HepG2 (cell line): ENCODE measurements around the gene SHISA9. TPM values are rescaled to one million over a fixed set of nuclear protein-coding genes. Genes with fewer than 3 reads are reported as not detected.
A peak's percentile ranks its signal among the peaks of the same experiment; 100 is the strongest.

Source experiments
- ATAC-seq: fragments of 200-7000 bp; cut with Tn5 transposase; 3 replicates; pipeline ENCODE4 v1.9.1; 2020; ENCODE audit warnings: mild to moderate bottlenecking, moderate library complexity
- BruUV-seq: library from RNA; stranded (reverse); fragments of 400-500 nt; replicated peaks from 2 replicates; lab custom pipeline; 2021; lab: Mats Ljungman, UMichigan
- CTCF ChIA-PET: fragments of 300-600 bp; formaldehyde crosslinking; extraction: SDS; loops from one replicate; lab custom pipeline; 2021; ENCODE audit warnings: low total read pairs, inconsistent platforms, low intra/inter-chr PET ratio; lab: Yijun Ruan, JAX
- POLR2A ChIA-PET: fragments of 350-600 bp; sonication (Branson Sonifier 250); formaldehyde crosslinking; loops from one replicate; lab custom pipeline; 2020; ENCODE audit warnings: antibody characterized with exemption, inconsistent platforms; lab: Yijun Ruan, JAX
- DNase-seq: peaks from one replicate; pipeline ENCODE4 v3.0.0-alpha.2; 2015; ENCODE audit warnings: low spot score
- FAIRE-seq: peaks from 3 replicates; lab custom pipeline; 2011; peaks lifted over from hg19 to GRCh38; lab: Jason Lieb, UNC
- H2AFZ ChIP-seq: one replicate; pipeline ENCODE4 v1.6.1; 2011; ENCODE audit warnings: low read length, inconsistent platforms
- H3K27ac ChIP-seq: fragments of 300-600 bp; 3 replicates; pipeline ENCODE4 v1.8.0; 2011; ENCODE audit warnings: mixed run types, mild to moderate bottlenecking, mixed read lengths, low read length, inconsistent platforms; ENCODE audit not compliant: insufficient read depth; ENCODE audit errors: extremely low read length
- H3K27me3 ChIP-seq, 2 experiments: fragments of 200-600 bp in 1 of 2; 2 replicates in 1 of 2; 3 replicates in 1 of 2; pipeline versions ENCODE4 v1.6.0 to v1.8.0; 2011; ENCODE audit warnings: low read length in 2 of 2, mild to moderate bottlenecking in 2 of 2, moderate library complexity in 2 of 2, inconsistent platforms in 1 of 2; ENCODE audit not compliant: insufficient read depth in 2 of 2, control insufficient read depth in 1 of 2
- H3K36me3 ChIP-seq, 2 experiments: fragments of 200-600 bp in 1 of 2; replicated peaks in 1 of 2; 2 replicates in 1 of 2; 3 replicates in 1 of 2; pipeline versions ENCODE4 v1.5.1 to v1.8.0; 2011; ENCODE audit warnings: low read length in 2 of 2, inconsistent platforms in 1 of 2; ENCODE audit not compliant: insufficient read depth in 2 of 2, control insufficient read depth in 1 of 2
- H3K4me1 ChIP-seq: 2 replicates; pipeline ENCODE4 v1.5.1; 2012; ENCODE audit warnings: low read length, inconsistent platforms; ENCODE audit not compliant: insufficient read depth
- H3K4me2 ChIP-seq: 2 replicates; pipeline ENCODE4 v1.6.0; 2011; ENCODE audit warnings: low read depth, low read length, inconsistent platforms
- H3K4me3 ChIP-seq, 3 experiments: fragments of 200-600 bp in 1 of 3; sonication (generic), shearing (Covaris generic) in 1 of 3; replicated peaks in 1 of 3; 2 replicates each; pipeline ENCODE4 v1.5.1; 2011 to 2016; ENCODE audit warnings: low read length in 3 of 3, inconsistent platforms in 2 of 3, low read depth in 2 of 3, mild to moderate bottlenecking in 2 of 3, control low read depth in 1 of 3, mixed read lengths in 1 of 3; ENCODE audit not compliant: insufficient read depth in 1 of 3
- H3K79me2 ChIP-seq: one replicate; pipeline ENCODE4 v1.6.1; 2011; ENCODE audit warnings: low read length, inconsistent platforms; ENCODE audit not compliant: insufficient read depth
- H3K9ac ChIP-seq: 2 replicates; pipeline ENCODE4 v1.6.0; 2011; ENCODE audit warnings: mild to moderate bottlenecking, low read depth, low read length, inconsistent platforms; ENCODE audit not compliant: insufficient read depth
- H3K9me3 ChIP-seq: 2 replicates; pipeline ENCODE4 v1.5.1; 2012; ENCODE audit warnings: mild to moderate bottlenecking, low read length
- H4K20me1 ChIP-seq: 2 replicates; pipeline ENCODE4 v1.6.0; 2011; ENCODE audit warnings: inconsistent platforms, mild to moderate bottlenecking, low read length, moderate library complexity; ENCODE audit not compliant: insufficient read depth
- CBX1 ChIP-seq: IDR thresholded peaks from one replicate; pipeline ENCODE4 v1.6.1; 2016; ENCODE audit warnings: antibody characterized with exemption, low read depth
- HNRNPK ChIP-seq: fragments of 200-400 bp; formaldehyde crosslinking; IDR thresholded peaks from 2 replicates; pipeline ENCODE4 v1.6.1; 2018; ENCODE audit warnings: low read length, low read depth, moderate library complexity, mild to moderate bottlenecking; ENCODE audit not compliant: poor library complexity, severe bottlenecking
- PCBP2 ChIP-seq: fragments of 200-400 bp; formaldehyde crosslinking; optimal IDR thresholded peaks from 2 replicates; pipeline ENCODE3; 2018; ENCODE audit warnings: low read length, low read depth; ENCODE audit not compliant: poor library complexity, severe bottlenecking
- ZNF414 ChIP-seq: sonication (generic); formaldehyde crosslinking; IDR thresholded peaks from 2 replicates; pipeline ENCODE4 v1.5.0; 2020; ENCODE audit warnings: missing genetic modification reagents
- ZSCAN30 ChIP-seq: sonication (generic); formaldehyde crosslinking; IDR thresholded peaks from 2 replicates; pipeline ENCODE4 v1.5.0; 2020; ENCODE audit warnings: mild to moderate bottlenecking, missing genetic modification reagents
- WGBS: methylation state at CpG from one replicate; pipeline ENCODE4 v1.1.6; 2017; ENCODE audit warnings: low lambda C conversion rate; 5-methylcytosine and 5-hydroxymethylcytosine counted together
- in situ Hi-C: cut with HindIII; loops from 2 replicates; pipeline ENCODE4 v1.10.0; 2017; ENCODE audit warnings: low pct_unique_long_range_greater_than_20kb; ENCODE audit not compliant: extremely low pct_ligation_motif_present
- intact Hi-C: fragments of 100-400 bp; cut with micrococcal nuclease; formaldehyde crosslinking; loops from one replicate; pipeline ENCODE4 v1.10.0; 2022; ENCODE audit not compliant: unreplicated experiment
- polyA plus RNA-seq, 8 experiments: library from polyadenylated mRNA; depleted of rRNA in 3 of 8; stranded (reverse) in 7 of 8; unstranded in 1 of 8; fragments of >200 nt; fragmentation: Illumina TruSeq in 4 of 8; extraction: Trizol in 4 of 8; gene quantifications; 2 replicates each; pipeline versions ENCODE4 v1.2.1 to v1.2.3, GENCODE V29; 2011 to 2016; ENCODE audit warnings: low read depth in 4 of 8, missing spikeins in 1 of 8, mixed read lengths in 1 of 8; ENCODE audit not compliant: insufficient read depth in 1 of 8
- total RNA-seq, 5 experiments: library from RNA; depleted of rRNA; stranded (reverse); fragments of >200 nt; fragmentation: Illumina TruSeq; extraction: Trizol; gene quantifications; 2 replicates each; pipeline ENCODE4 v1.2.3, GENCODE V29; 2016; ENCODE audit warnings: low read depth in 1 of 5

The SHISA9 gene
- total and polyA plus RNA-seq, 2 of the 13 experiments (the other 11 are each of a cell fraction or from before 2014, with no cell fraction given), result 0.01 TPM; not detected in 1

- FAIRE-seq, result no peak
Measured at GRCh38 chr16:12876778-12877177, 24.6 kb upstream of the SHISA9 start.

GRCh38 chr16:12878973-12879372, 22.4 kb upstream of the SHISA9 start:
- no peak for DNase-seq
- in situ Hi-C loops (no loop called here), intact Hi-C loops (no loop called here)
- H4K20me1 ChIP-seq, result no peaks in the 10 kb centered on the region
- H2AFZ ChIP-seq, result no peak overlapping the region
- H3K9ac ChIP-seq, result no peak overlapping the region
- H3K79me2 ChIP-seq, result no peaks in the 10 kb centered on the region
- no peaks in the 10 kb centered on the region for H3K4me1 ChIP-seq
- no peak for ATAC-seq
- no peaks in the 10 kb centered on the region for H3K36me3 ChIP-seq
- H3K27me3 ChIP-seq, result no peaks in the 10 kb centered on the region
- H3K4me2 ChIP-seq, result no peak overlapping the region
- H3K9me3 ChIP-seq, result no peaks in the 10 kb centered on the region
- CTCF ChIA-PET, result no interaction called here
- H3K4me3 ChIP-seq, result no peak overlapping the region
- no TSS peak for BruUV-seq
- no peak for FAIRE-seq
- POLR2A ChIA-PET, result no interaction called here
- no peak overlapping the region for H3K27ac ChIP-seq
- WGBS, result 60% methylated on average over 4 of the region's 4 CpGs
- TF ChIP-seq ZNF414 (no peak), CBX1 (no peak), HNRNPK (peak; percentile 45), PCBP2 (peak; percentile 58)

More at GRCh38 chr16:12876778-12877177, 24.6 kb upstream of the SHISA9 start:
- Histone ChIP-seq H3K4me2 (no peak overlapping the region), H3K79me2 (no peaks in the 10 kb centered on the region), H3K27ac (no peak overlapping the region), H3K36me3 (no peaks in the 10 kb centered on the region), H2AFZ (no peak overlapping the region), H3K9me3 (no peaks in the 10 kb centered on the region), H3K4me1 (no peaks in the 10 kb centered on the region), H3K9ac (no peak overlapping the region), H3K4me3 (no peak overlapping the region), H3K27me3 (no peaks in the 10 kb centered on the region; a peak in 1 of 5 replicates), H4K20me1 (no peaks in the 10 kb centered on the region)
- BruUV-seq, result no TSS peak
- ATAC-seq (no peak), DNase-seq (no peak)
- ChIA-PET POLR2A (no interaction called here), CTCF (no interaction called here)
- in situ Hi-C loops, result no loop called here
- WGBS, result 17% methylated on average over 5 of the region's 5 CpGs
- no peak for TF ChIP-seq ZSCAN30 (CRISPR knock-in tag)
- intact Hi-C loops, result no loop called here
